C4-2B (cell line): ENCODE results near the gene RAPGEF1.

Source experiments
- H3K27ac ChIP-seq: fragments of 450-650 bp; 2 replicates; pipeline ENCODE4 v1.5.1; 2017
- ZFX ChIP-seq: fragments of 450-650 bp; IDR thresholded peaks from 2 replicates; pipeline ENCODE4 v1.6.1; 2017
- TF ChIP-seq, protein P1 (sequence below): fragments of 450-650 bp; conservative IDR thresholded peaks from 2 replicates; pipeline ENCODE4 v1.5.1; 2017; ENCODE audit warnings: mild to moderate bottlenecking

RAPGEF1 gene

DNA sequence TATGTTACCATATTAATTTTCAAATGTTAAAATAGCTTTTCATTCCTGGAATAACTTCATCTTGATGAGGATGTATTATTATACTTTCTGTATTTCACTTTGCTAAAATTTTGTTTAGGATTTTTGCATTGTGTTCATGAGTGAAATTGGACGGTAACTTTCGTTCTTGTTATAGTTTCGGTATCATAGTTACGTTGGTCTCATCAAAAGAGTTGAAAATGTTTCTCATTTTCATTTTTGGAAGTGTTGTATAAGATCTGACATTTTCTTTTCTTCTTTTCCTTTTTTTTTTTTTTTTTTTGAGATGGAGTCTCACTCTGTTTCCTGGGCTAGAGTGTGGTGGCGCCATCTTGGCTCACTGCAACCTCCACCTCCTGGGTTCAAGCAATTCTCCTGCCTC lies 174.5 kb downstream of the RAPGEF1 start:
- TF ChIP-seq ZFX: no peak
- TF ChIP-seq, protein P1, sequence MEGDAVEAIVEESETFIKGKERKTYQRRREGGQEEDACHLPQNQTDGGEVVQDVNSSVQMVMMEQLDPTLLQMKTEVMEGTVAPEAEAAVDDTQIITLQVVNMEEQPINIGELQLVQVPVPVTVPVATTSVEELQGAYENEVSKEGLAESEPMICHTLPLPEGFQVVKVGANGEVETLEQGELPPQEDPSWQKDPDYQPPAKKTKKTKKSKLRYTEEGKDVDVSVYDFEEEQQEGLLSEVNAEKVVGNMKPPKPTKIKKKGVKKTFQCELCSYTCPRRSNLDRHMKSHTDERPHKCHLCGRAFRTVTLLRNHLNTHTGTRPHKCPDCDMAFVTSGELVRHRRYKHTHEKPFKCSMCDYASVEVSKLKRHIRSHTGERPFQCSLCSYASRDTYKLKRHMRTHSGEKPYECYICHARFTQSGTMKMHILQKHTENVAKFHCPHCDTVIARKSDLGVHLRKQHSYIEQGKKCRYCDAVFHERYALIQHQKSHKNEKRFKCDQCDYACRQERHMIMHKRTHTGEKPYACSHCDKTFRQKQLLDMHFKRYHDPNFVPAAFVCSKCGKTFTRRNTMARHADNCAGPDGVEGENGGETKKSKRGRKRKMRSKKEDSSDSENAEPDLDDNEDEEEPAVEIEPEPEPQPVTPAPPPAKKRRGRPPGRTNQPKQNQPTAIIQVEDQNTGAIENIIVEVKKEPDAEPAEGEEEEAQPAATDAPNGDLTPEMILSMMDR: no peak
- H3K27ac ChIP-seq: no peak overlapping the region

DNA sequence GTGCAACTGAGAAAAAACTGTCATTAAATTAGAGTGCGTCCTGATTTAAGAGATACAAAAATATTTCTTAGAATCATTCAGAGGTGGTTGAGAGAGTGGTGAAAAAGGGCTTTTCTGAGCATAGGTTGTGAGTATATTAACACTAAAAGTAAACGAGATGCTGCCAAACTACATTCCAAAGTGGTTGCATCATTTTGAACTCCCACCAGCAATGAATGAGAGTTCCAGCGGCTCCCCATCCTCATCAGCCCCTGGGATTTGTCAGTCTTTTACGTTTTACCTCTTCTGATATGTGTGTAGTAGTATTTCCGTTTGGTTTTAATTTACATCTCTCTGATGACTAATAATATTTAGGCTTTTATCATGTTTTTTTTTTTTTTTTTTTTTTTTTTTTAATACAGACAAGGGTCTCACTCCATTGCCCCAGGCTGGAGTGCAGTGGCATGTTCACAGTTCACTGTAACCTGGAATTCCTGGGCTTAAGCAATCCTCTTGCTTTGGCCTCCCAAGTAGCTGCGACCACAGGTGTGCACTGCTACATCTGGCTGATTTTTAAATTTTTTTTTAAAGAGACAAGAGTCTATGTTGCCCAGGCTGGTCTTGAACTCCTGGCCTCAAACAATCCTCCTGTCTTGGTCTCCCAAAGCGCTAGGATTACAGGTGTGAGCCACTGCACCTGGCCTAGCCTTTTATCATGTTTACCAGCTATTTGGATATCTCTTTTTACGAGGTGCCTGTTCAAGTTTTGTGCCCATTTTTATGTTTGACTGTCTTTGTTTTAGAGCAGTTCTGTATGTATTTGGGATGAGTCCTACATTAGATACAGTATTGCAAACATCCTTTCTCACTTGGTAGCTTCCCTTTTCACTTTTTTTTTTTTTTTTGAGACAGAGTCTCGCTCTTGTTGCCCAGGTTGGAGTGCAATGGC lies 177.6 kb downstream of the RAPGEF1 start:
- no peak overlapping the region for H3K27ac ChIP-seq
- TF ChIP-seq ZFX: no peak
- TF ChIP-seq, protein P1: no peak

DNA sequence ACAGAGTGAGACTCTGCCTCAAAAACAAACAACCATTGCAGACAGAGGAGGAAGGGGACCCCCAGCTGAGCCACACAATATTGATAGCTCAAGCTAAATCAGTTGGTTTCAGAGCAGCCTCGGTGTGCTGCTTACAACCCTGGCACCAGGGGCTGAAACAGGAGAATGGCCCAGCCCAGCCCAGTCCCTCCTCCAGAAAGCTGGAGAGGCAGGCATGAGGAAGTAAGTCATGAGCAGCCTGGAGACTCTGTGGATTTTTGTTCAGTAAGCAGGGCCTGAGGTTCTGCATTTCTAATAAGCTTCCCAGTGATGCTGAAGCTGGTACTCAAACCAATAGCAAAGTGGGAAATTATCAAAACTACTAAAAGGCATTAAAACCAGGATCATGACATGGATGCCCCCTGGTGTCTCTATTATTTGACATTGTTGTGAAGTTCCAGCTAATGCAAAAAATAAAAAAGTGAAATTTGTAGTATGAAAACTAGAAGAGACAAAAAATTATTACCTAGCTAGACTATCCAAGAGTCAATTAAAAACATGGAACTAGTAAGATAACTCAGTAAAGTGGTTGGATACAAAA lies 180.4 kb downstream of the RAPGEF1 start:
- TF ChIP-seq ZFX: no peak
- TF ChIP-seq, protein P1: no peak
- no peak overlapping the region for H3K27ac ChIP-seq

DNA sequence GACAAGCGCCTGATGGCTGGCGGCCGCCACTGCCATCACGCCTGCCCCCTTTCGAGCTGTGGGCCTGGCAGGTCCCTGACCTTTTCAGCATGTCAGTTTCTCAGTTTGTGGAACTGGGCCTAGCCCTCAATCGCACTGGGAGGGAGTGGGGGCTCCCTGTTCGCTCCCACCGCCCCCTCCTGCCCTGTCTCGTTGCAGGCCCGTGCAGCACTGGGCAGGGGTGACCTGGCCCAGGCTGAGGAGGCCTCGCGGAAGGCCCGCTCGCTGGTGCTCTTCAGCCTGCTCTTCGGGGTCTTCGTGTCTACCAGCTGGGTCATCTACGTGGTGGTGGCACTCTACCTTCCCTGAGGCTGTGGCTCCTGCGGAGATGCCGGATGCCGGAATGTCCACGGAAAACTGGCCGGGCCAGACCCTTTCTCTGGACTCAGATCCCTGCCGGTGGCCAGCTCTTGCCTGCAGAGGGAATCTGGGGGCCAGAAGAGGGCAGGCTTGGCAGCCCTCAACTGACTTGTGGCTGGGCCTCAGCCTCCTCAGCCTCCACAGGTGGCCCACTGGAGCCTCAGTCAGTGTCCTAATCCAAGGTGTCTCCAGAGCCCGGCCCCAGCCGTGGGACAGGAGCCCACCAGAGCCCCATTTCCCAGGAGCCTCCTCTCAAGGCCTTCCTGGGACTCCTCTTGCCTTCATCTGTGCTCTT lies 181.9 kb downstream of the RAPGEF1 start:
- no peak overlapping the region for H3K27ac ChIP-seq
- TF ChIP-seq, protein P1: no peak
- TF ChIP-seq ZFX: no peak

DNA sequence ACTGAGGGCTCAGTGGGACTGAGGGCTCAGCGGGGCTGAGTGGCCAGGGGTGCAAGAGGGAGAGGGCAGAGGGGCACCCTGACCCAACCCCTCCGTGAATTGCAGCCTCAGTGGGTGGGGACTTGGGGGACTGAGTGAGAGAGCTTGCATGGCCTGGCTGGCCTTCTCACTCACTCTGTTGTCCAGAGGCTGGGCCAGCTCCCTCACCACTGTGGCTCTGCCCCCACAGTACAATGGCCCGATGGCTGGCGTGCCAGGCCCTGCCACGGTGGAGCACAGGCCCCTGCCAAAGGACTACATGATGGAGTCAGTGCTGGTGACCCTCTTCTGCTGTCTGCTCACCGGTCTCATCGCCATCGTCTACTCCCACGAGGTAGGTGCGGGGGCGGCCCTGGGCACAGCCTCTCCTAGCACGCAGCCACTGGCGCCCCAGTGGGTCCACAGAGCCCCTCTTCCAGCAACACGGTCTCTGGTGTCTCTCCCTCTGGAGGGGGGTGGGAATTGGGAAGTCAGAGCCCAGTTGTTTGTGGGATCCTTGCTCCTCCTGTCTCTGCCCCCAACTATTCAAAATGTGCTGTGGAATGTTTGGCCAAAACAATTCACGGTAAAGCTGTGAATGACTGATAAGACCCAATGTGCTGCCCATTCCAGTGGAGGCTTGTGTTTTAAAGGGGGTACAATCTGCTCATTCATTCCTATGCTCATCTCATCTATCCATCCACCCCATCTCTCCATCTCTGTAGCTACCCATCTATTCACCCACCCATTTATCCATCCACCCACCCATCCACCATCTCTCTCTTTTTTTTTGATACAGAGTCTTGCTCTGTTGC lies 183.8 kb downstream of the RAPGEF1 start:
- no peak overlapping the region for H3K27ac ChIP-seq
- TF ChIP-seq, protein P1: no peak
- TF ChIP-seq ZFX: no peak

DNA sequence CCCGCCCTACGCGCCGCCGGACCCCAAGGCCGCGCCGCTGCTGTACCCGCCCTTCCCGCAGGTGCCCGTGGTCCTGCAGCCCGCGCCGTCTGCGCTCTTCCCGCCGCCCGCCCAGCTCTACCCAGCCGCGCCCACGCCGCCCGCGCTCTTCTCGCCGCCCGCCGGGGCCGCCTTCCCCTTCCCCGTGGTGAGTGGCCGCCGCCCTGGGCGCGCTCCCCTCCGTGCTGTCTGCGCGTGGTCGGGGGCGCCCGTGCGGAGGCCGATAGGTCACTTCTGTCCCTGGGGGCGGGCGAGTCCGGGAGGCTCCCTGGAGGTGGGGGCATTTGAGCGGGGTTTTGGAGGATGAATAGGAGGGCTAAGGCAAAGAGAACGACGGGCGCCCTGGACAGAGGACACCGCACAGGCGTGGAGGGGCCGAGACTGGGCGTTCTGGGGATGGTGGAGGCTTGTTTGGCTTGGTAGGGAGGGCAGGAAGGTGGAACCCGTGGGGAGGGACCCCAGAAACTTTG lies 185.0 kb downstream of the RAPGEF1 start:
- TF ChIP-seq, protein P1: no peak
- TF ChIP-seq ZFX: no peak

More for the DNA sequence above, 185.0 kb downstream of the RAPGEF1 start:
- H3K27ac ChIP-seq: no peak overlapping the region
